Activated T-cell treated with anti-CD3 and anti-CD28 coated beads, Interleukin-2, amount 50 U/mL, for 72 hours (primary cell): ENCODE results near the gene PIGW. TPM values are rescaled to one million over a fixed set of nuclear protein-coding genes. Genes with fewer than 3 reads are reported as not detected.

Source experiments
- ATAC-seq, 2 donors: fragments of 150-1000 bp; cut with Tn5 transposase; replicated peaks in 1 of 2; 2 replicates each; pipeline ENCODE4 v1.10.0; 2021; ENCODE audit warnings: moderate library complexity in 2 of 2, mild to moderate bottlenecking in 1 of 2
- DNase-seq, 2 donors: peaks; one replicate each; pipeline ENCODE4 v3.0.0; 2021 to 2022; ENCODE audit warnings: mixed read lengths in 1 of 2
- H3K27ac Mint-ChIP-seq: one replicate; pipeline ENCODE4 v1.8.0; 2022; ENCODE audit warnings: mild to moderate bottlenecking, moderate library complexity, mixed read lengths
- H3K27me3 Mint-ChIP-seq: one replicate; pipeline ENCODE4 v1.8.0; 2022; ENCODE audit warnings: low read depth, mixed read lengths
- H3K36me3 Mint-ChIP-seq, 2 donors: one replicate each; pipeline ENCODE4 v1.8.0; 2022; ENCODE audit warnings: mixed read lengths in 2 of 2, mild to moderate bottlenecking in 1 of 2; ENCODE audit not compliant: insufficient read depth in 2 of 2
- H3K4me1 Mint-ChIP-seq: one replicate; pipeline ENCODE4 v1.8.0; 2022; ENCODE audit warnings: low read depth, mixed read lengths
- H3K4me3 Mint-ChIP-seq, 2 donors: one replicate each; pipeline ENCODE4 v1.8.0; 2022; ENCODE audit warnings: mild to moderate bottlenecking in 2 of 2, mixed read lengths in 2 of 2, moderate library complexity in 2 of 2
- H3K9me3 Mint-ChIP-seq, 2 donors: one replicate each; pipeline ENCODE4 v1.8.0; 2022; ENCODE audit warnings: mixed read lengths in 2 of 2
- total RNA-seq, 2 donors: library from RNA; stranded (reverse); gene quantifications; one replicate each; pipeline ENCODE4 v1.2.3, GENCODE V29; 2022

The PIGW gene
- total RNA-seq, 2 donors from 2014 or later: 6.3 to 7.4 TPM

DNA sequence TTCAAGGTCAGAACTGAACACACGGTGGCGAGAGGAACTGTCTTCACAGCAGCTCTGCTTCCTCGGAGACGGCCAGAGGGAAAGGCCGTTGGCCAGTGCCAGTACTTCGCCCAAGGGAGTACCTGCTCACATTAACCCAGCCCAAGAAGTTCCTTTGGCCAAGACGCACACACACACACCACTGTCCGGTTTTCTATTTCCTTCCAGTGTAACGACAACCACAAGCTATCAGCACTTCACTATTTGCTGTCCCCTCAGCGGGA is 9.2 kb downstream of the PIGW start:
- Mint-ChIP-seq H3K9me3 (no peaks in the 10 kb centered on the region), H3K27me3 (no peaks in the 10 kb centered on the region), H3K36me3 (peaks cover 6 to 21% of the 10 kb centered on the region in 2 donors), H3K27ac (peak overlapping the region; percentile 96), H3K4me1 (peaks cover 17% of the 10 kb centered on the region), H3K4me3 (peak overlapping the region; percentile 91 to 95)
- peak; percentile 35 to 45 for DNase-seq
- no peak for ATAC-seq

DNA sequence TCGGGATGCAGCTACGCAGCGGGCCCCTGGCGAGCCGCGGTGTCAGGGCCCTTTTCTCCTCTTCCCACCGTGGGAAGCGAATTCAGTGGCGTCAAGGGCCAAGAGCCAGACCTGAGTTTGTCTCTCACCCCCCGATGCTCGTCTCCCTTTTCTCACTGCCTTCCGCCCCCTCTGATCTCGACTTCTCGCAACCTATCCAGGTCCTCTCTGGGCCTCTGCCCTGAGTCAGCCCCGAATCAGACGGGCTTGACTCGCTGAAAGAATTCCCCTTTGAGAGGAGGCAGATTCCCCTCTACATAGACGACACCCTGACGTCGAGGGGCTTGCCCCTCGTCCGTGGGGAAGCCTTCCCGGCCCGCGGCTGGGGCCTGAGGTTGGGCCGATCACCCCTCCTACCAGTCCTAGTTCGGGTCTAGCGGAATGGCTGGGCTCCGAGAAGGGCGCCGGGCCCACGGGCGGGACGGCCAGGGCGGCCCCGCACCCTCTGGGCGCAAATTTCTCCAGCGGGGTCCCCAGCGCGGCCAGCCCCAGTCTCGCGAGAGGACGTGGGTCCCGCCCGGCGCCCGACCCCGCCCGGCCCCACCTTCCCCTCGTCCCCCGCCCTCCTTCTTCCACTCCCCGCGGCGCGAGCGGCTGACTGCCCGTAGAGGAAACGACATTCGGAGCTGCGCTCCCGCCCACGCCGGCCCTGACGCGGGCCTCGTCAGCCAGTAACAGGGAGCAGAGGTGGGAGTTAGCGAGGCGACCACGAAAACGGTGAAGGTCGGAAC is 9.7 kb downstream of the PIGW start, which contains the start of gene GGNBP2:
TSS of gene GGNBP2 (plus strand) at position 613 of the 770 bp plus-strand sequence. CDS start 806 bp downstream, outside the sequence.
- DNase-seq: peak; percentile 98 to 99
- peaks cover 6 to 21% of the 10 kb centered on the region in 2 donors for H3K36me3 Mint-ChIP-seq
- H3K9me3 Mint-ChIP-seq: no peaks in the 10 kb centered on the region
- H3K27me3 Mint-ChIP-seq: no peaks in the 10 kb centered on the region
- peaks cover 22% of the 10 kb centered on the region for H3K4me1 Mint-ChIP-seq
- peak within 1 kb of the TSS; percentile 92 to 98 for H3K4me3 Mint-ChIP-seq
- peak within 1 kb of the TSS; percentile 96 for H3K27ac Mint-ChIP-seq
- peak; percentile 70 to 72 for ATAC-seq

DNA sequence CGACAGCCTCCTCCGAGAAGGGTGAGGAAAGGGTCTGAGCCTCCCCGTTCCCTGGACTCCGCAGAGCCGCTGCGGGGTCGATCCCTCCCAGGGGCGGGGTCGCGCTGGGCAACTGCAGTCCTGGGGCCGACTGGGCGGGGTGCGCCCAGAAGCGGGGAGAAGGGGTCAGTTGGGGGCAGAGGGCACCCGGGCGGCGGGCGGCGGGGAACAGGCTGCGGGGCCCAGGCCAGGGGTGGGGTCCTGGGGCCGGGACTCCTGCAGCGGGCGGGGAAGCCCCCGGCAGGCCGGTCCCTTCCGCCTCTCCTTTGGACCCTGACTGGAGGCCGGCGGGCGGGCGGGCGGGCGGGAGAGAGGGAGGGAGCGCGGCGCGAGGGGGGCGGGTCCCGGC is 10.3 kb downstream of the PIGW start:
- peak overlapping the region; percentile 89 for H3K27ac Mint-ChIP-seq
- ATAC-seq: no peak
- no peak for DNase-seq

DNA sequence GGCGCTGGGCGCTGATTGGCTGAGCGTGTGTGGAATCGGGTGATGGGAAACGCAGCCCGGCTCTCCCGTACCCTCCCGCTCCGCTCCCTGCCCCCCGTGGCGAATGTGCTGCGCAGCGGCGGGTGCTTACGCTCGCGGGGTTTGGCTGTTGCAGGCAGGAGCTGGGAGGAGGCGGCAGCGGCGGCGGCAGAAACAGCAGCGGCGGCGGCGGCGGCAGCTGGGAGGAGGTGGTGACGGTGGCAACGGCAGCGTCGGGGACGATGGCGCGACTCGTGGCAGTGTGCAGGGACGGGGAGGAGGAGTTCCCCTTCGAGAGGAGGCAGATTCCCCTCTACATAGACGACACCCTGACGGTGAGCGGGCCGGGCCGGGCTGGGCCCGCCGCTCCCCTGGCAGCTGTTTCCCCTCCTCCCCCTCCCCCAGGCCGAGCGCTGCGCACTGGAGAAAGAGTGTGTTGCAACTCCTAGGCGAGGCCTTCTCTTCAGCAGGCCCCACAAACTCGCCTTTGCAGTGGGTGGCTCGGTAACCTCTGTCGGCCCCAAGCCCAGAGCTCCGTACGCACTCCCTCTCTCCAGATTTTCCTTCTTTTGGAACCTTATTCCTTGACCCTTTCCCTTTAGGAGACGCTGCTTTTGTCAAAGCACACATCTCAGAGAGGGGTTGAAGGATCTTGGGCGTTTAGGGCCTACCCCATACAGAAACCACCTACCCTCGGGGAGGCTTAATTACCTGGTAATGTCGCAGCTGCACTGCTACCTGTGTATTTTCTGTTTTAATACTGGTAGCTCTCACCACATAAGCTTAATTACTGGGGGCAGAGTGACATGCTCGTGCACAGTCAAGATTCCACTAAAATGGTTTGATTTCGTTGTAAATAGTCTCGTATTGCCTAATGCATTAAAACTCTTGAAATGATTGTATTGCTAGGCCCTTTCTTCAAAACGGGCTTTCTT is 11.0 kb downstream of the PIGW start:
- Mint-ChIP-seq H3K36me3 (peaks cover 7 to 22% of the 10 kb centered on the region in 2 donors), H3K4me1 (peaks cover 34% of the 10 kb centered on the region), H3K9me3 (no peaks in the 10 kb centered on the region), H3K27me3 (no peaks in the 10 kb centered on the region), H3K4me3 (peak overlapping the region; percentile 92 to 98), H3K27ac (peak overlapping the region; percentile 97)
- DNase-seq (peak; percentile 98), ATAC-seq (peak; percentile 82 to 83)

More for the DNA sequence above, 10.3 kb downstream of the PIGW start:
- no peaks in the 10 kb centered on the region for H3K27me3 Mint-ChIP-seq
- H3K36me3 Mint-ChIP-seq: peaks cover 6 to 17% of the 10 kb centered on the region in 2 donors
- peak overlapping the region; percentile 92 to 98 for H3K4me3 Mint-ChIP-seq
- H3K9me3 Mint-ChIP-seq: no peaks in the 10 kb centered on the region
- H3K4me1 Mint-ChIP-seq: peaks cover 28% of the 10 kb centered on the region

DNA sequence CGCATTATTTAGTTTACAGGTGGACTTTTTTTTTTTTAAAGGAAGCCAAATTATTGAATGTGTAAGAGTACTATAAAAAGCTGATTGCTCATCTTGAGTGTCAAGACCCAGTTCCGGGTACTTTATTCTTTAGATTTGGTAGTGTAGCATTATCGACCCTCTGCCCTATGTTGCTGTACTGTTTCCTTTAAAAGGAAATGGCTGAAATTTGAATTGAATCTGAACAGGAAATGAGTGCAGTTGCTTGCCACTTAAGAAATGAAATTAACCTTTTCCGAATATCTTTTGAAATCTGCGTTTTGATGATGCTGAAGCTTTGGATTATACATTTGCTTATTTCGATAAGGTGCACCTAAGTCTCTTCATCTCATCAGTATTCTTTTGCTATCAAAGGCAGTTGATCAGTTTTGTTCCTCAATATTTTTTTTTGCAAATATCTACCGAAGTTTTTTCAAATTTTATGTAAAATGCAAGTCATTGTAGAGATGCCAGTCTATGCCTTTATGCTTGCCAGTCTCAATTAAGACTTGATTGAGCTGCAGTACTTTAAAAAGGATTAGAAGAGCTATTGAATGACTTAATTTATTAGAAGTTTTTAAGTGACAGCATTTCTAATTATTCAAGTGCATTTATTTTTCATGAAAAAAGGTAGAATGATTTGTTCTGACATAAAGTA is 11.8 kb downstream of the PIGW start:
- peak overlapping the region; percentile 92 to 98 for H3K4me3 Mint-ChIP-seq
- DNase-seq (no peak), ATAC-seq (no peak)
- H3K27ac Mint-ChIP-seq: peak overlapping the region; percentile 97
- peaks cover 43% of the 10 kb centered on the region for H3K4me1 Mint-ChIP-seq
- no peaks in the 10 kb centered on the region for H3K9me3 Mint-ChIP-seq
- H3K36me3 Mint-ChIP-seq: peaks cover 7 to 25% of the 10 kb centered on the region in 2 donors
- H3K27me3 Mint-ChIP-seq: no peaks in the 10 kb centered on the region

DNA sequence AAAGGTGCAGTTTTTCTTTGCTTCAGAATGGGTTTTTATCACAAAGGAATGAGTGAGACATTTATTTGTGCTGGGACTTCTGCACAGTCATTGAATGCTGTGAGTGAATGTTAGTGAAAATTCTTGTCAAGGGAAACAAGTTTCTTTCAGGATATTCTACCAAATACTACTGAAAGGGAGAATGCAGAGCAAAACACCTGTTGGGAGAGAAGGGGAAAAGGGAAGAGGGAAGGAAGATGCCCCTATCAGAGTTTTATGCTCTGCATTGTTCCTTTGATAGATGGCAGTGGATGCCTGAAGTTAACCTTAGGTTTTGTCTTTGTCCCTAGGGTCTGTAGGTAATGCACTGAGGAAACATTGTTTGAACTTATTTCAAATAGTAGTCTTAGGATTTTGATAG is 13.0 kb downstream of the PIGW start:
- Mint-ChIP-seq H3K4me3 (peak overlapping the region; percentile 92 to 98), H3K36me3 (peaks cover 7 to 25% of the 10 kb centered on the region in 2 donors), H3K4me1 (peaks cover 55% of the 10 kb centered on the region), H3K27me3 (no peaks in the 10 kb centered on the region), H3K27ac (peak overlapping the region; percentile 65), H3K9me3 (no peaks in the 10 kb centered on the region)
- no peak for ATAC-seq
- no peak for DNase-seq

DNA sequence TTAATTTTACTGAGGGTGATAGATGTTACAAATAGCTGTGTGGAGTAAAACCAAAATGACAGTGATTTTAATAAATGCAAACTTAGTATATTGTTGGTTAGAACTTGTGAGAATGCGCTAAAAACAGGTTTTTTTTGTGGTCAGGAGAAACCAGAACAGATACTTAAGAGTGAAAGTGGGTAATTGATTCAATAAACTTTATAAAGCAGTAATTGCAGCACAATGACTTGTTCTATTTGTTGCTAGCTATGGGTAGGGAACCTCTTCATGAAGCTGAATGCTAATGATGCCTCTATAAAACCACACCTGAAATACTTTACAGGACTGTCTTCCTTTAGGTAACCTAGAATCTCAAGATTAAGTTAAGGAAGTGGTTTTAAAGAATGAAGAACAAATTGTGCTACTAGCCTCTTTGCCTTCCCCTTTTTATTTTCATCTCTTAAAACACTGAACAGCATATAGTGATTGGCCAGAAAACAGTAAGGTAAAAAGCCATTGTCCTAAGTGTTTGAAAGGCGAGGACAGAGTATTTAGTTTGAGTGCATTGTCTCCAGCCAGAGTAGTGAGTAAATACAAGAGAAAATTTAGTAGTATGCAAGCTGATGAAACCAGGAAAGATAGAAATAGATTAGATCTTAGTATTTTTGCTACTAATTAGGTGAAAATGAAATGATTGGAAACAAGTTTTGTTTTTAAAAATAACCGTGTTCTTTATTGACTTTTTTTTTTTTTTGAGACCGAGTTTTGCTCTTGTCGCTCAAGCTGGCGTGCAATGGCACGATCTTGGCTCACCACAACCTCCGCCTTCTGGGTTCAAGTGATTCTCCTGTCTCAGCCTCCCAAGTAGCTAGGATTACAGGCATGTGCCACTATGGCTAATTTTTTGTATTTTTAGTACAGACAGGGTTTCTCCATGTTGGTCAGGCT is 16.0 kb downstream of the PIGW start:
- H3K27ac Mint-ChIP-seq: peak overlapping the region; percentile 95
- DNase-seq: no peak
- H3K4me3 Mint-ChIP-seq: peak overlapping the region; percentile 56 to 90
- peak in 1 of 2 donors; percentile 32 for ATAC-seq
- no peaks in the 10 kb centered on the region for H3K9me3 Mint-ChIP-seq
- H3K27me3 Mint-ChIP-seq: no peaks in the 10 kb centered on the region
- peaks cover 69% of the 10 kb centered on the region for H3K4me1 Mint-ChIP-seq
- peaks cover 5 to 26% of the 10 kb centered on the region in 2 donors for H3K36me3 Mint-ChIP-seq

DNA sequence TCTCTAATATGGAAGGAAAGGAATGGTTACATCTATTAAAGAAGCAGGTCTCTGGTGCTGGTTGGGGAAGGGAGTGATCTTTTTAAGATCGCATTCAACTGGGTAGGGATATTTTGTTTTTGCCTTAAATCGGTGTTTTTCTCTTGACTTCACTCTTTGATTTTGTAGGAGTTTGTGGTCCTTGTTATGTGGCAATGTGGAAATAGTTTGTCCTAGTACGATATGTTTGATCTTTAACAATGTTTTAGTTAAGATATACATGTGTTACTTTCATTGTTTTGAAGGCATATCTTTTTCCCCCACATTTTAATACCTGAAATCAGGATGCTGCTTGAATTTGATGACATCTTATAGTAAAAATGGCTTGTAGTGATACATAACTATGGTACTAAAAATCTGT is 18.7 kb downstream of the PIGW start:
- DNase-seq: no peak
- Mint-ChIP-seq H3K4me1 (peaks cover 57% of the 10 kb centered on the region), H3K27ac (peak overlapping the region; percentile 76), H3K36me3 (peaks cover 9 to 33% of the 10 kb centered on the region in 2 donors), H3K9me3 (no peaks in the 10 kb centered on the region), H3K4me3 (peak overlapping the region in 1 of 2 donors; percentile 59), H3K27me3 (no peaks in the 10 kb centered on the region)
- no peak for ATAC-seq

DNA sequence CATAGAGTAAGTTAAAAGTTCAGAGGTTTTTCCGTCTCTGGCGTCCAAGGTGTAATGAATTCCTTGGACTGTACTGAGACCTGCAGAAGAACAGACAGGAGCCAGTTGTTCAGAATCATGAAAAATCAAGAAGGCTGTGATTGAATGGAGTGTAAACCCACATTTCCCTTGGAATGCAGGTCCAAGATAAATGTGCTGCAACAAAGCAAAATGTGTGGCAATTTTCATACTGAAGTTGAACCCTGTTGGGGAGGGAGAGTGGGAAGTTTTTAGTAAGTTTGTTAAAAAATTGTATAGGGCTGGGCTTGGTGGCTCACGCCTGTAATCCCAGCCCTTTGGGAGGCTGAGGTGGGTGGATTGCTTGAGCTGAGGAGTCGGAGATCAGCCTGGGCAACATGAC is 31.3 kb downstream of the PIGW start:
- peak overlapping the region; percentile 48 for H3K27ac Mint-ChIP-seq
- H3K4me3 Mint-ChIP-seq: no peak overlapping the region
- no peak for DNase-seq
- no peaks in the 10 kb centered on the region for H3K27me3 Mint-ChIP-seq
- no peak for ATAC-seq
- H3K4me1 Mint-ChIP-seq: no peaks in the 10 kb centered on the region
- H3K9me3 Mint-ChIP-seq: no peaks in the 10 kb centered on the region
- H3K36me3 Mint-ChIP-seq: peaks cover 9 to 31% of the 10 kb centered on the region in 2 donors

DNA sequence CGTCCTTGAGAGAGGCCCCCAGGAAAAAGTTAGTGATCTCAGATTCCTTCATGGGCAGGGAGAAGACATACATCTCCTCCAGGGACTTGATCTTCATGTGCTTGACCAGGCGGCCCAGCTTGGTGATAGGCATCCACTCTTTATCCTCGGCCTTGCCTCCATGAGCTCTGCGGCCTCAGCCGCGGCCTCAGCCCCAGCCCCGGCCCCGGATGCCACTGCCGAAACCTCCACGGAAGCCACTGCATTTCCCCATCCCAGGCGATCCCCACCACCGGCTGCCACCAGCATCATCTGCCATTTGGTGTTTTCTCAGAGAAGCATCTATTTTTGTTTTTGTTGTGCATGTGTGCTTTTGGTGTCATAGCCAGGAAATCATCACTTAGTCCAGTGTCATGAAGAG is 40.2 kb downstream of the PIGW start:
- Mint-ChIP-seq H3K4me3 (no peak overlapping the region), H3K27ac (no peak overlapping the region), H3K9me3 (no peaks in the 10 kb centered on the region), H3K27me3 (no peaks in the 10 kb centered on the region), H3K36me3 (peaks cover 5 to 21% of the 10 kb centered on the region in 2 donors), H3K4me1 (peaks cover 10% of the 10 kb centered on the region)
- DNase-seq (no peak), ATAC-seq (no peak)

DNA sequence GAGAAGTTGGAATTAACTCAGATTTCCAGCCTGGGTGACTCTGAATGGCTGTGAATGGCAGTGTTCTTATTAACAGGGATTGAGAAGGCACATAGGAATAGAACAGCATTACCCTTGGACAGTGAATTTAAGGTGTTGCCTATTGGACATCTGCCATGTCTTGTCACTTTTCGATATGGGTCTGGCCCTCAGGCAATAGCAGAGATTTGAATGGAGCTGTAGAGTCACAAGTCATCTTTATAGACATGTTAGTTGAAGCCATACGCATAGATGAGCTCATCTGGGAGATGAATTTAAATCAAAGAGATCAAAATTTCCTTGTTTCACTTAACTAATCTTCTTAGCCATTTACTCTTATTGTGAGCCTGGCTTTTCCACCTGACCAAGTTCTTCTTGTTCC is 42.0 kb downstream of the PIGW start:
- no peaks in the 10 kb centered on the region for H3K27me3 Mint-ChIP-seq
- H3K4me3 Mint-ChIP-seq: no peak overlapping the region
- peaks cover 10% of the 10 kb centered on the region for H3K4me1 Mint-ChIP-seq
- H3K27ac Mint-ChIP-seq: no peak overlapping the region
- no peak for DNase-seq
- no peak for ATAC-seq
- H3K36me3 Mint-ChIP-seq: peaks cover 7 to 33% of the 10 kb centered on the region in 2 donors
- H3K9me3 Mint-ChIP-seq: no peaks in the 10 kb centered on the region

DNA sequence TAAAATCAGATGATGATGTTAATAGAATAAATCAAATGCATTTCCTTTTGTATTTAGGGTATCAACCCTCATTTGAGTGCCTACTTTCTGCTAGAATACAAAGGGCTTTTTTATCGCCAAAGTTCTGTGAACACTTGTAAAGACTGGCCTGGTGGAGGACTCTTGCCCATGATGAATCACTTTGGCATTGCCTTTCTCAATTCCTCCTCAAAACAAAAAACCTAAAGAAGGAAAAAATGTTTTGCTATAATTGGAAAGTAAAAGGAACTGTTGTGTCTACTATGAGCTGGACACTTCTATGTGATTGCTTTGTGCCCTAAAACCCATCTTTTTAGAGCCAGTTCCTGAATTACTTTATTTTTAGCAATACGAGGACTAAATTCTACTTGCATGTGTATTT is 43.9 kb downstream of the PIGW start:
- no peak for ATAC-seq
- H3K9me3 Mint-ChIP-seq: no peaks in the 10 kb centered on the region
- DNase-seq: no peak
- H3K4me3 Mint-ChIP-seq: no peak overlapping the region
- peaks cover 3% of the 10 kb centered on the region for H3K4me1 Mint-ChIP-seq
- H3K27ac Mint-ChIP-seq: no peak overlapping the region
- H3K36me3 Mint-ChIP-seq: peaks cover 7 to 28% of the 10 kb centered on the region in 2 donors
- H3K27me3 Mint-ChIP-seq: no peaks in the 10 kb centered on the region
